ENCODE measurements around the gene CHN2. TPM values are rescaled to one million over a fixed set of nuclear protein-coding genes. Genes with fewer than 3 reads are reported as not detected.
A peak's percentile ranks its signal among the peaks of the same experiment; 100 is the strongest.

Gene CHN2
- total RNA-seq, 1 experiment from 2014 or later = 5.0 TPM

- TF ChIP-seq STAT6 (CRISPR knock-in tag; conservative IDR thresholded peaks at IDR 0.05; ENCODE audit: low read depth) = no peak
These were observed 82.2 kb downstream of the CHN2 start (continued) for GRCh38 chr7:29276806-29277205.

GRCh38 chr7:29277436-29278215 lies 83.1 kb downstream of the CHN2 start:
- DNase-seq (ENCODE audit: low spot score) = no peak
- ChIA-PET POLR2A (no interaction called here), CTCF (interaction anchor here (0.5 to 3.7 kb wide), 3 partner anchors 19 to 595 kb away, joined by 4 to 16 read pairs (median 11); no protein-coding TSS in a partner anchor)
- Mint-ChIP-seq H3K9me3 (no peaks in the 10 kb centered on the region), H3K27ac (peak overlapping the region; percentile 69; the same call in 1 of the 2 replicates), H3K4me3 (no peak overlapping the region), H3K36me3 (no peaks in the 10 kb centered on the region), H3K4me1 (peaks cover 40% of the 10 kb centered on the region), H3K27me3 (ENCODE audit: low read depth) (no peaks in the 10 kb centered on the region)
- ATAC-seq = no peak
- TF ChIP-seq ZBTB21 (CRISPR knock-in tag; IDR thresholded peaks at IDR 0.05; ENCODE audit: borderline replicate concordance) = no peak
- TF ChIP-seq FOXK1 (CRISPR knock-in tag; IDR thresholded peaks at IDR 0.05) = no peak
- TF ChIP-seq TEAD4 (CRISPR knock-in tag; IDR thresholded peaks at IDR 0.05) = no peak
- no peak for TF ChIP-seq EMX1 (CRISPR knock-in tag; IDR thresholded peaks at IDR 0.05)
- no peak for TF ChIP-seq ETV6 (CRISPR knock-in tag; IDR thresholded peaks at IDR 0.05)
- no peak for TF ChIP-seq RELA (CRISPR knock-in tag; IDR thresholded peaks at IDR 0.05; ENCODE audit: borderline replicate concordance)
- TF ChIP-seq USF1 (CRISPR knock-in tag; IDR thresholded peaks at IDR 0.05) = no peak
- no peak for TF ChIP-seq JUN (CRISPR knock-in tag; IDR thresholded peaks at IDR 0.05)
- TF ChIP-seq STAT6 (CRISPR knock-in tag; conservative IDR thresholded peaks at IDR 0.05; ENCODE audit: low read depth) = no peak
- no peak for TF ChIP-seq HMGXB4 (CRISPR knock-in tag; IDR thresholded peaks at IDR 0.05)

GRCh38 chr7:29278337-29279069 lies 83.9 kb downstream of the CHN2 start:
- H3K4me1 Mint-ChIP-seq = peaks cover 47% of the 10 kb centered on the region
- no peak overlapping the region for H3K27ac Mint-ChIP-seq
- no peak overlapping the region for H3K4me3 Mint-ChIP-seq
- no peaks in the 10 kb centered on the region for H3K27me3 Mint-ChIP-seq (ENCODE audit: low read depth)
- H3K36me3 Mint-ChIP-seq = no peaks in the 10 kb centered on the region
- H3K9me3 Mint-ChIP-seq = no peaks in the 10 kb centered on the region
- DNase-seq (ENCODE audit: low spot score) (no peak), ATAC-seq (no peak)
- CTCF ChIA-PET = interaction anchor here (0.5 to 3.7 kb wide), 4 partner anchors 18 to 594 kb away, joined by 3 to 16 read pairs (median 8); no protein-coding TSS in a partner anchor
- POLR2A ChIA-PET = no interaction called here
- TF ChIP-seq CREM (CRISPR knock-in tag; IDR thresholded peaks at IDR 0.05) (no peak), ERG (CRISPR knock-in tag; IDR thresholded peaks at IDR 0.05) (no peak), SOX15 (CRISPR knock-in tag; IDR thresholded peaks at IDR 0.05) (no peak), ETV6 (CRISPR knock-in tag; IDR thresholded peaks at IDR 0.05) (no peak), NR3C1 (CRISPR knock-in tag; conservative IDR thresholded peaks at IDR 0.05; ENCODE audit: low read depth) (no peak), GRHL2 (CRISPR knock-in tag; IDR thresholded peaks at IDR 0.05; ENCODE audit: insufficient replicate concordance, severe bottlenecking) (no peak), HMGXB4 (CRISPR knock-in tag; IDR thresholded peaks at IDR 0.05) (no peak), FOXJ3 (CRISPR knock-in tag; IDR thresholded peaks at IDR 0.05; ENCODE audit: borderline replicate concordance) (no peak), ESRRA (CRISPR knock-in tag; IDR thresholded peaks at IDR 0.05; ENCODE audit: borderline replicate concordance) (no peak), IRF2 (CRISPR knock-in tag; IDR thresholded peaks at IDR 0.05; ENCODE audit: borderline replicate concordance, low read depth) (no peak), TP53 (CRISPR knock-in tag; IDR thresholded peaks at IDR 0.05) (no peak)

Data from WTC11 (cell line).